Lung (tissue), 12 donors: ENCODE measurements around the gene PTGES2. TPM values are rescaled to one million over a fixed set of nuclear protein-coding genes. Genes with fewer than 3 reads are reported as not detected.

Experiments used
- ATAC-seq: fragments of 200-7000 bp; cut with Tn5 transposase; one replicate; pipeline ENCODE4 v1.9.1; 2020; ENCODE audit warnings: moderate number of reproducible peaks; ENCODE audit not compliant: insufficient read depth, low FRiP score
- DNase-seq, 3 donors: peaks; one replicate each; pipeline ENCODE4 v3.0.0-alpha.2; 2013 to 2017
- H3K27ac ChIP-seq, 2 donors: one replicate each; pipeline ENCODE4 v1.5.1; 2013; ENCODE audit warnings: mild to moderate bottlenecking in 2 of 2, moderate library complexity in 2 of 2, control low read depth in 1 of 2, inconsistent platforms in 1 of 2, low read depth in 1 of 2, low read length in 1 of 2
- H3K27me3 ChIP-seq, 3 donors: one replicate each; pipeline ENCODE4 v1.5.1; 2013; ENCODE audit warnings: low read length in 2 of 3; ENCODE audit not compliant: control insufficient read depth in 3 of 3, insufficient read depth in 3 of 3
- H3K36me3 ChIP-seq, 4 donors: one replicate each; pipeline ENCODE4 v1.5.1; 2013; ENCODE audit warnings: low read length in 4 of 4, mild to moderate bottlenecking in 1 of 4, moderate library complexity in 1 of 4; ENCODE audit not compliant: control insufficient read depth in 4 of 4, insufficient read depth in 4 of 4
- H3K4me1 ChIP-seq, 5 donors: one replicate each; pipeline ENCODE4 v1.5.1; 2013; ENCODE audit warnings: low read length in 5 of 5, mild to moderate bottlenecking in 2 of 5, moderate library complexity in 1 of 5; ENCODE audit not compliant: control insufficient read depth in 5 of 5, insufficient read depth in 5 of 5
- H3K4me3 ChIP-seq: one replicate; pipeline ENCODE4 v1.5.1; 2013; ENCODE audit warnings: mild to moderate bottlenecking, control low read depth, moderate library complexity
- H3K9ac ChIP-seq, 2 donors: one replicate each; pipeline ENCODE4 v1.5.1; 2013; ENCODE audit warnings: low read length in 2 of 2, control low read depth in 1 of 2; ENCODE audit not compliant: insufficient read depth in 1 of 2
- H3K9me3 ChIP-seq, 4 donors: one replicate each; pipeline ENCODE4 v1.5.1; 2013; ENCODE audit warnings: low read length in 3 of 4, mild to moderate bottlenecking in 1 of 4, moderate library complexity in 1 of 4; ENCODE audit not compliant: control insufficient read depth in 4 of 4, insufficient read depth in 3 of 4
- CTCF ChIP-seq: IDR thresholded peaks from 2 replicates; pipeline ENCODE4 v1.5.1; 2012; ENCODE audit warnings: mild to moderate bottlenecking; ENCODE audit errors: control extremely low read depth, extremely low read depth
- WGBS, 2 donors: extraction: QIAGEN DNeasy Blood & Tissue Kit; methylation state at CpG; one replicate each; pipeline ENCODE4 v1.1.7; 2013; 5-methylcytosine and 5-hydroxymethylcytosine counted together
- polyA plus RNA-seq, 2 donors: library from polyadenylated mRNA; stranded (reverse); fragments of 200-250 nt; gene quantifications; one replicate each; pipeline ENCODE4 v1.2.1, GENCODE V29; 2013
- total RNA-seq, 2 donors: library from RNA; depleted of rRNA in 1 of 2; stranded (reverse); fragments of >200 nt in 1 of 2; gene quantifications; one replicate each; pipeline ENCODE4 v1.2.1, GENCODE V29; 2014 to 2021
- donor health status: control.
- donor health status: control.
- donor health status: Bipolar disorder and iron deficiency.
- donor health status: healthy.
- donor health status: DM: yes; HTN: yes; CAD: no.

PTGES2 gene
- total and polyA plus RNA-seq, 4 donors = 42.0 to 66.8 (median 54.7) TPM

GRCh38 chr9:128148509-128149000 is 21.0 kb upstream of the PTGES2 start:
- no peaks in the 10 kb centered on the region for H3K9me3 ChIP-seq
- no peak overlapping the region for H3K4me3 ChIP-seq
- DNase-seq (no peak), ATAC-seq (no peak)
- H3K27ac ChIP-seq = peak overlapping the region in 1 of 2 donors; percentile 83
- WGBS, 2 donors = 89 to 95% methylated on average over 5 of the region's 5 CpGs
- H3K27me3 ChIP-seq = no peaks in the 10 kb centered on the region
- TF ChIP-seq CTCF = no peak
- H3K36me3 ChIP-seq = no peaks in the 10 kb centered on the region
- no peak overlapping the region for H3K9ac ChIP-seq
- H3K4me1 ChIP-seq = peaks cover 0 to 29% (median 7%) of the 10 kb centered on the region in 5 donors

GRCh38 chr9:128146591-128147120 is 19.1 kb upstream of the PTGES2 start:
- peaks cover 0 to 29% (median 7%) of the 10 kb centered on the region in 5 donors for H3K4me1 ChIP-seq

GRCh38 chr9:128145951-128146351 is 18.4 kb upstream of the PTGES2 start:
- H3K9me3 ChIP-seq = no peaks in the 10 kb centered on the region
- H3K4me1 ChIP-seq = peaks cover 0 to 29% (median 7%) of the 10 kb centered on the region in 5 donors
- TF ChIP-seq CTCF = no peak
- H3K36me3 ChIP-seq = no peaks in the 10 kb centered on the region
- no peaks in the 10 kb centered on the region for H3K27me3 ChIP-seq
- DNase-seq = peak in 1 of 3 donors; percentile 21
- no peak for ATAC-seq
- no peak overlapping the region for H3K4me3 ChIP-seq
- H3K9ac ChIP-seq = no peak overlapping the region
- 76 to 89% methylated on average over 13 of the region's 13 CpGs for WGBS, 2 donors
- H3K27ac ChIP-seq = no peak overlapping the region

More at GRCh38 chr9:128146591-128147120, 19.1 kb upstream of the PTGES2 start:
- WGBS, 2 donors = 90 to 96% methylated on average over 8 of the region's 8 CpGs
- H3K27me3 ChIP-seq = no peaks in the 10 kb centered on the region
- H3K36me3 ChIP-seq = no peaks in the 10 kb centered on the region
- H3K9ac ChIP-seq = no peak overlapping the region
- H3K27ac ChIP-seq = no peak overlapping the region
- TF ChIP-seq CTCF = no peak
- no peaks in the 10 kb centered on the region for H3K9me3 ChIP-seq
- no peak overlapping the region for H3K4me3 ChIP-seq
- no peak for DNase-seq
- ATAC-seq = no peak

- H3K27ac ChIP-seq = no peak overlapping the region
- TF ChIP-seq CTCF = no peak
- no peak for ATAC-seq
- DNase-seq = peak; percentile 63 to 77 (median 66)
- no peaks in the 10 kb centered on the region for H3K27me3 ChIP-seq
- H3K9ac ChIP-seq = no peak overlapping the region
- H3K4me1 ChIP-seq = peaks cover 0 to 27% (median 4%) of the 10 kb centered on the region in 5 donors
- WGBS, 2 donors = 68 to 87% methylated on average over 8 of the region's 8 CpGs
- no peaks in the 10 kb centered on the region for H3K9me3 ChIP-seq
- no peak overlapping the region for H3K4me3 ChIP-seq
- H3K36me3 ChIP-seq = no peaks in the 10 kb centered on the region
These were observed 18.0 kb upstream of the PTGES2 start for GRCh38 chr9:128145536-128145935.
